HL-60 (cell line): Measurements from ENCODE around the gene ZMAT2.

Experiments used
- SPI1 ChIP-seq: IDR thresholded peaks from 2 replicates; pipeline ENCODE4 v1.6.1; 2012; ENCODE audit warnings: low read depth, mild to moderate bottlenecking, borderline replicate concordance
- TF ChIP-seq, protein P1 (sequence below): IDR thresholded peaks from one replicate; pipeline ENCODE4 v1.5.1; 2011; ENCODE audit warnings: low read length, control low read depth, inconsistent platforms; ENCODE audit not compliant: insufficient read depth
- TF ChIP-seq, protein P2 (sequence below): IDR thresholded peaks from 2 replicates; pipeline ENCODE4 v1.6.1; 2012; ENCODE audit warnings: low read depth; ENCODE audit not compliant: insufficient replicate concordance

DNA sequence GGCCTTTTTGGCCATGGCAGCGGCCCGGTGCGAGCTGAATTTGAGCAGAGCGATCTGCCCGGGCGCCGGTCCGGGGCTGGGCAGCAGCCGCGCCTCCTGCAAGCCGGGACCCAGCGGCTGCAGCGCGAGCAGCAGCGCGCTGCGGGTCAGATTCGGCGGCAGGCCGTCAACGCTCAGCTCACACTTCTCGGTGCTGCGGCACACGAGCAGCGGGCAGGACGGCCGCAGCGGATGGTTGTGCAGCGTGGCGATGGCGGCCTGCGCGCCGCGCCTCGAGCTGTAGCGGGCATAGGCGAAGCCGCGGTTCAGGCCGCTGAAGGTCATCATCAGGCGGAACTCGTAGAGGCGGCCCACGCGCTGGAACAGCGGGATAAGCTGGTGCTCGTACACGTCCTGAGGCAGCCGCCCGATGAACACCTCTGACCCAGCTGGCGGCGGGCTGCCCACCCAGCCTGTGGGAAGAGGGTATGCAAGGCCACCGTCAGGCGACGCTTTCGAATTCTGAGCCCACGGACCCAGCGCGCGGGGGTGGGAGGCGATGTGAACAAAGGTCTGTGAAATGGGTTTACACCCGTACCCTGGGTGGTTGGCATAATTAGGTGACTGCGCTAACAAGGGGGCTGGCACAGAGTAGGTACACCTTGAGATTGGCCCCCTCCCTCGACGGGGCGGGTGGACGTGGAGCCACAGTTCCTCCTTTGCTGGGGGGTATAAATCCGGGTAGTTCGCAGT is 27.6 kb upstream of the ZMAT2 start:
- TF ChIP-seq, protein P1, sequence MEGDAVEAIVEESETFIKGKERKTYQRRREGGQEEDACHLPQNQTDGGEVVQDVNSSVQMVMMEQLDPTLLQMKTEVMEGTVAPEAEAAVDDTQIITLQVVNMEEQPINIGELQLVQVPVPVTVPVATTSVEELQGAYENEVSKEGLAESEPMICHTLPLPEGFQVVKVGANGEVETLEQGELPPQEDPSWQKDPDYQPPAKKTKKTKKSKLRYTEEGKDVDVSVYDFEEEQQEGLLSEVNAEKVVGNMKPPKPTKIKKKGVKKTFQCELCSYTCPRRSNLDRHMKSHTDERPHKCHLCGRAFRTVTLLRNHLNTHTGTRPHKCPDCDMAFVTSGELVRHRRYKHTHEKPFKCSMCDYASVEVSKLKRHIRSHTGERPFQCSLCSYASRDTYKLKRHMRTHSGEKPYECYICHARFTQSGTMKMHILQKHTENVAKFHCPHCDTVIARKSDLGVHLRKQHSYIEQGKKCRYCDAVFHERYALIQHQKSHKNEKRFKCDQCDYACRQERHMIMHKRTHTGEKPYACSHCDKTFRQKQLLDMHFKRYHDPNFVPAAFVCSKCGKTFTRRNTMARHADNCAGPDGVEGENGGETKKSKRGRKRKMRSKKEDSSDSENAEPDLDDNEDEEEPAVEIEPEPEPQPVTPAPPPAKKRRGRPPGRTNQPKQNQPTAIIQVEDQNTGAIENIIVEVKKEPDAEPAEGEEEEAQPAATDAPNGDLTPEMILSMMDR, result no peak
- TF ChIP-seq, protein P2, sequence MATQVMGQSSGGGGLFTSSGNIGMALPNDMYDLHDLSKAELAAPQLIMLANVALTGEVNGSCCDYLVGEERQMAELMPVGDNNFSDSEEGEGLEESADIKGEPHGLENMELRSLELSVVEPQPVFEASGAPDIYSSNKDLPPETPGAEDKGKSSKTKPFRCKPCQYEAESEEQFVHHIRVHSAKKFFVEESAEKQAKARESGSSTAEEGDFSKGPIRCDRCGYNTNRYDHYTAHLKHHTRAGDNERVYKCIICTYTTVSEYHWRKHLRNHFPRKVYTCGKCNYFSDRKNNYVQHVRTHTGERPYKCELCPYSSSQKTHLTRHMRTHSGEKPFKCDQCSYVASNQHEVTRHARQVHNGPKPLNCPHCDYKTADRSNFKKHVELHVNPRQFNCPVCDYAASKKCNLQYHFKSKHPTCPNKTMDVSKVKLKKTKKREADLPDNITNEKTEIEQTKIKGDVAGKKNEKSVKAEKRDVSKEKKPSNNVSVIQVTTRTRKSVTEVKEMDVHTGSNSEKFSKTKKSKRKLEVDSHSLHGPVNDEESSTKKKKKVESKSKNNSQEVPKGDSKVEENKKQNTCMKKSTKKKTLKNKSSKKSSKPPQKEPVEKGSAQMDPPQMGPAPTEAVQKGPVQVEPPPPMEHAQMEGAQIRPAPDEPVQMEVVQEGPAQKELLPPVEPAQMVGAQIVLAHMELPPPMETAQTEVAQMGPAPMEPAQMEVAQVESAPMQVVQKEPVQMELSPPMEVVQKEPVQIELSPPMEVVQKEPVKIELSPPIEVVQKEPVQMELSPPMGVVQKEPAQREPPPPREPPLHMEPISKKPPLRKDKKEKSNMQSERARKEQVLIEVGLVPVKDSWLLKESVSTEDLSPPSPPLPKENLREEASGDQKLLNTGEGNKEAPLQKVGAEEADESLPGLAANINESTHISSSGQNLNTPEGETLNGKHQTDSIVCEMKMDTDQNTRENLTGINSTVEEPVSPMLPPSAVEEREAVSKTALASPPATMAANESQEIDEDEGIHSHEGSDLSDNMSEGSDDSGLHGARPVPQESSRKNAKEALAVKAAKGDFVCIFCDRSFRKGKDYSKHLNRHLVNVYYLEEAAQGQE, result no peak
- TF ChIP-seq SPI1, result no peak
